Measurements from ENCODE around the gene HYAL3.
"Not testable (repeated sequence)": the region's sequence is repeated elsewhere in the genome, so short reads cannot be mapped to it uniquely, and the experiment has no call there.

Gene HYAL3

DNA sequence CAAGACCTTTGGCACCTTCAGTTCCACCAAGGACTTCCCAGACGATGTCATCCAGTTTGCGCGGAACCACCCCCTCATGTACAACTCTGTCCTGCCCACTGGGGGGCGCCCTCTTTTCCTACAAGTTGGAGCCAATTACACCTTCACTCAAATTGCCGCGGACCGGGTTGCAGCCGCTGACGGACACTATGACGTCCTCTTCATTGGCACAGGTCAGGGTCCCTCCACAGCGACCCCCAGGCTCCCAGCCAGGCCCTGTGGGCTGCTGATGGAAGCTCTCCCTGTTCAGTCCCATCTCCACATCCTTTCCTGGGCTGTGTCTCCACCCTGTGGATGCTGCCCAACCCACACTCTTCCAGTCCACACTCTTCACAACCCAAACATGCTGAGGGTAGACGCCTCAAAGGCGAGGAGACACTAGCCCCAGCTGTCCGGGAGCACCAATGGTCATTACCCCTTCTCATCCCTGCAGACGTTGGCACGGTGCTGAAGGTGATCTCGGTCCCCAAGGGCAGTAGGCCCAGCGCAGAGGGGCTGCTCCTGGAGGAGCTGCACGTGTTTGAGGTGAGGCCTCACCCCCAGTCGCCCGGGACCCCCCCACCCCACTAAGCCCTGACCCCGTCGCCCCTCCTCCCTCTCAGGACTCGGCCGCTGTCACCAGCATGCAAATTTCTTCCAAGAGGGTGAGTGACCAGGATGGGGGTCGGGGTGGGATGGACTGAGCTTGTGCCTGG lies 24.7 kb downstream of the HYAL3 start:
- Histone ChIP-seq H3K4me1 (ENCODE audit: low read depth, poor library complexity, severe bottlenecking) (no peaks in the 10 kb centered on the region), H3K4me3 (IDR thresholded peaks at IDR 0.05; ENCODE audit: insufficient read depth, low read depth, low read length) (no peak overlapping the region), H3K9ac (no peak overlapping the region), H4K20me1 (ENCODE audit: insufficient read depth) (no peaks in the 10 kb centered on the region), H3K79me2 (ENCODE audit: insufficient read depth, low read depth) (no peaks in the 10 kb centered on the region), H2AFZ (ENCODE audit: low read depth) (no peak overlapping the region), H3K4me2 (no peak overlapping the region), H3K36me3 (ENCODE audit: insufficient read depth) (no peaks in the 10 kb centered on the region), H3K27ac (no peak overlapping the region), H3K27me3 (ENCODE audit: insufficient read depth, low read depth) (peaks cover 9% of the 10 kb centered on the region; the same call in 1 of the 2 replicates)
- TF ChIP-seq, protein P1, sequence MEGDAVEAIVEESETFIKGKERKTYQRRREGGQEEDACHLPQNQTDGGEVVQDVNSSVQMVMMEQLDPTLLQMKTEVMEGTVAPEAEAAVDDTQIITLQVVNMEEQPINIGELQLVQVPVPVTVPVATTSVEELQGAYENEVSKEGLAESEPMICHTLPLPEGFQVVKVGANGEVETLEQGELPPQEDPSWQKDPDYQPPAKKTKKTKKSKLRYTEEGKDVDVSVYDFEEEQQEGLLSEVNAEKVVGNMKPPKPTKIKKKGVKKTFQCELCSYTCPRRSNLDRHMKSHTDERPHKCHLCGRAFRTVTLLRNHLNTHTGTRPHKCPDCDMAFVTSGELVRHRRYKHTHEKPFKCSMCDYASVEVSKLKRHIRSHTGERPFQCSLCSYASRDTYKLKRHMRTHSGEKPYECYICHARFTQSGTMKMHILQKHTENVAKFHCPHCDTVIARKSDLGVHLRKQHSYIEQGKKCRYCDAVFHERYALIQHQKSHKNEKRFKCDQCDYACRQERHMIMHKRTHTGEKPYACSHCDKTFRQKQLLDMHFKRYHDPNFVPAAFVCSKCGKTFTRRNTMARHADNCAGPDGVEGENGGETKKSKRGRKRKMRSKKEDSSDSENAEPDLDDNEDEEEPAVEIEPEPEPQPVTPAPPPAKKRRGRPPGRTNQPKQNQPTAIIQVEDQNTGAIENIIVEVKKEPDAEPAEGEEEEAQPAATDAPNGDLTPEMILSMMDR (conservative IDR thresholded peaks at IDR 0.05; ENCODE audit: low read depth, low read length), result peak; percentile 76

DNA sequence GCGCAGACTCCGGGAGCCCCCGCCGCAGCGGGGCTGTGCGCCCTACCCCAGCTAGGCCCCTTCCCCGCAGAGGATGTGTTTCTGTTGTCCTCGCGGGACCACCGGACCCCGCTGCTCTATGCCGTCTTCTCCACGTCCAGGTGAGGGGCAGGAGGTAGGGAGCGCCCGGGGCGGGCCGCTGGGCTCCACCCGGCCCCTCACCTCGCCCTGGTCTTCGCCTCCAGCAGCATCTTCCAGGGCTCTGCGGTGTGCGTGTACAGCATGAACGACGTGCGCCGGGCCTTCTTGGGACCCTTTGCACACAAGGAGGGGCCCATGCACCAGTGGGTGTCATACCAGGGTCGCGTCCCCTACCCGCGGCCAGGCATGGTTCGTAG lies 25.5 kb downstream of the HYAL3 start:
- TF ChIP-seq, protein P1 (conservative IDR thresholded peaks at IDR 0.05; ENCODE audit: low read depth, low read length), result no peak
- H4K20me1 ChIP-seq (ENCODE audit: insufficient read depth), result no peaks in the 10 kb centered on the region
- H3K27me3 ChIP-seq (ENCODE audit: insufficient read depth, low read depth), result peaks cover 10% of the 10 kb centered on the region; the same call in 1 of the 2 replicates
- no peak overlapping the region for H3K9ac ChIP-seq
- no peaks in the 10 kb centered on the region for H3K79me2 ChIP-seq (ENCODE audit: insufficient read depth, low read depth)
- H3K36me3 ChIP-seq (ENCODE audit: insufficient read depth), result no peaks in the 10 kb centered on the region
- no peak overlapping the region for H3K4me3 ChIP-seq (IDR thresholded peaks at IDR 0.05; ENCODE audit: insufficient read depth, low read depth, low read length)
- H3K4me2 ChIP-seq, result no peak overlapping the region
- no peaks in the 10 kb centered on the region for H3K4me1 ChIP-seq (ENCODE audit: low read depth, poor library complexity, severe bottlenecking)
- H2AFZ ChIP-seq (ENCODE audit: low read depth), result no peak overlapping the region
- no peak overlapping the region for H3K27ac ChIP-seq

- no peak overlapping the region; the same call in 1 of the 2 replicates for H2AFZ ChIP-seq (ENCODE audit: low read depth)
- H3K36me3 ChIP-seq (ENCODE audit: insufficient read depth), result no peaks in the 10 kb centered on the region
- no peaks in the 10 kb centered on the region for H3K4me1 ChIP-seq (ENCODE audit: low read depth, poor library complexity, severe bottlenecking)
- TF ChIP-seq, protein P1 (conservative IDR thresholded peaks at IDR 0.05; ENCODE audit: low read depth, low read length), result peak; percentile 72
- H3K27me3 ChIP-seq (ENCODE audit: insufficient read depth, low read depth), result peaks cover 13% of the 10 kb centered on the region; the same call in 1 of the 2 replicates
- no peak overlapping the region for H3K27ac ChIP-seq
- H3K4me3 ChIP-seq (IDR thresholded peaks at IDR 0.05; ENCODE audit: insufficient read depth, low read depth, low read length), result no peak overlapping the region
- H3K4me2 ChIP-seq, result peak overlapping the region; percentile 48; the same call in 1 of the 2 replicates
- no peaks in the 10 kb centered on the region for H3K79me2 ChIP-seq (ENCODE audit: insufficient read depth, low read depth)
- no peak overlapping the region for H3K9ac ChIP-seq
- H4K20me1 ChIP-seq (ENCODE audit: insufficient read depth), result no peaks in the 10 kb centered on the region
Measured at GRCh38 chr3:50272911-50273688, 26.1 kb downstream of the HYAL3 start.

- not testable (repeated sequence) for H3K4me2 ChIP-seq
Measured at GRCh38 chr3:50272538-50272910, 26.7 kb downstream of the HYAL3 start.

More at GRCh38 chr3:50272538-50272910, 26.7 kb downstream of the HYAL3 start:
- not testable (repeated sequence) for H3K79me2 ChIP-seq (ENCODE audit: insufficient read depth, low read depth); H3K4me1 ChIP-seq (ENCODE audit: low read depth, poor library complexity, severe bottlenecking); H3K9ac ChIP-seq; H3K36me3 ChIP-seq (ENCODE audit: insufficient read depth); H2AFZ ChIP-seq (ENCODE audit: low read depth); H3K27ac ChIP-seq; H4K20me1 ChIP-seq (ENCODE audit: insufficient read depth); H3K4me3 ChIP-seq (IDR thresholded peaks at IDR 0.05; ENCODE audit: insufficient read depth, low read depth, low read length)
- peaks cover 18% of the 10 kb centered on the region; the same call in 1 of the 2 replicates for H3K27me3 ChIP-seq (ENCODE audit: insufficient read depth, low read depth)

Measured in KMS-11 (cell line).